K562 (cell line): ENCODE measurements around the gene CC2D2B. TPM values are rescaled to one million over a fixed set of nuclear protein-coding genes. Genes with fewer than 3 reads are reported as not detected.

Source experiments
- ATAC-seq: fragments of 200-7000 bp; cut with Tn5 transposase; 3 replicates; pipeline ENCODE4 v1.9.1; 2020; ENCODE audit warnings: moderate library complexity
- BruUV-seq: library from RNA; stranded (reverse); fragments of 400-500 nt; replicated peaks from 2 replicates; lab custom pipeline; 2021; lab: Mats Ljungman, UMichigan
- CTCF ChIA-PET: fragments of 300-600 bp; formaldehyde crosslinking; extraction: SDS; loops from one replicate; lab custom pipeline; 2021; ENCODE audit warnings: low intra/inter-chr PET ratio; lab: Yijun Ruan, JAX
- POLR2A ChIA-PET: fragments of 300-600, 350-650 bp; sonication (Branson Sonifier 250); formaldehyde crosslinking; extraction: SDS; loops from one replicate; lab custom pipeline; 2021; ENCODE audit warnings: antibody characterized with exemption, inconsistent platforms; lab: Yijun Ruan, JAX
- DNase-seq, 4 experiments: peaks; one replicate each; pipeline versions ENCODE4 v3.0.0 to v3.0.0-alpha.2; 2011 to 2018; ENCODE audit warnings: low spot score in 3 of 4, mixed read lengths in 3 of 4; ENCODE audit errors: extremely low read depth in 1 of 4
- FAIRE-seq: peaks from 2 replicates; lab custom pipeline; 2011; peaks lifted over from hg19 to GRCh38; lab: Jason Lieb, UNC
- H2AFZ ChIP-seq: 2 replicates; pipeline ENCODE4 v1.6.0; 2011; ENCODE audit warnings: low read depth, low read length, control low read depth, inconsistent platforms
- H3K27ac ChIP-seq: fragments of 200-600 bp; 3 replicates; pipeline ENCODE4 v1.8.0; 2011; ENCODE audit warnings: low read depth, mild to moderate bottlenecking, control low read depth, inconsistent platforms, low read length, moderate library complexity, mixed read lengths; ENCODE audit errors: extremely low read depth
- H3K27me3 ChIP-seq, 2 experiments: fragments of 300-600 bp in 1 of 2; 2 replicates in 1 of 2; 3 replicates in 1 of 2; pipeline versions ENCODE4 v1.6.0 to v1.8.0; 2011; ENCODE audit warnings: inconsistent platforms in 2 of 2, low read length in 2 of 2, mild to moderate bottlenecking in 1 of 2, mixed read lengths in 1 of 2, moderate library complexity in 1 of 2; ENCODE audit not compliant: control insufficient read depth in 2 of 2, insufficient read depth in 2 of 2
- H3K36me3 ChIP-seq: fragments of 300-600 bp; 3 replicates; pipeline ENCODE4 v1.8.0; 2011; ENCODE audit warnings: mild to moderate bottlenecking, low read length, inconsistent platforms; ENCODE audit not compliant: control insufficient read depth, insufficient read depth
- H3K4me1 ChIP-seq, 2 experiments: fragments of 200-600 bp in 1 of 2; replicated peaks in 1 of 2; 2 replicates in 1 of 2; 3 replicates in 1 of 2; pipeline versions ENCODE4 v1.5.1 to v1.8.0; 2011; ENCODE audit warnings: inconsistent platforms in 2 of 2, low read length in 2 of 2, mild to moderate bottlenecking in 1 of 2, mixed read lengths in 1 of 2, moderate library complexity in 1 of 2; ENCODE audit not compliant: control insufficient read depth in 2 of 2, insufficient read depth in 2 of 2
- H3K4me2 ChIP-seq: 2 replicates; pipeline ENCODE4 v1.6.1; 2011; ENCODE audit warnings: low read length, control low read depth, inconsistent platforms, mixed read lengths; ENCODE audit not compliant: insufficient read depth
- H3K4me3 ChIP-seq: fragments of 200-600 bp; sonication (generic), shearing (Covaris generic); 2 replicates; pipeline ENCODE4 v1.5.1; 2016; ENCODE audit warnings: control low read depth, inconsistent platforms
- H3K79me2 ChIP-seq: fragments of 200-600 bp; 3 replicates; pipeline ENCODE4 v1.8.0; 2011; ENCODE audit warnings: low read length, inconsistent platforms; ENCODE audit not compliant: control insufficient read depth, insufficient read depth
- H3K9ac ChIP-seq, 2 experiments: 2 replicates each; pipeline versions ENCODE4 v1.6.0 to v1.6.1; 2011; ENCODE audit warnings: low read depth in 2 of 2, low read length in 2 of 2, control low read depth in 1 of 2, inconsistent platforms in 1 of 2, mild to moderate bottlenecking in 1 of 2, mixed read lengths in 1 of 2; ENCODE audit not compliant: insufficient read depth in 1 of 2
- H3K9me1 ChIP-seq: one replicate; pipeline ENCODE4 v1.6.0; 2011; ENCODE audit warnings: inconsistent platforms, mild to moderate bottlenecking, low read length, moderate library complexity; ENCODE audit not compliant: control insufficient read depth, insufficient read depth
- H3K9me3 ChIP-seq: replicated peaks from 2 replicates; pipeline ENCODE4 v1.5.1; 2011; ENCODE audit warnings: low read depth, low read length, inconsistent platforms; ENCODE audit not compliant: control insufficient read depth, insufficient read depth
- H4K20me1 ChIP-seq: replicated peaks from 2 replicates; pipeline ENCODE4 v1.6.1; 2011; ENCODE audit warnings: low read length, inconsistent platforms, mixed read lengths; ENCODE audit not compliant: control insufficient read depth, insufficient read depth
- CBX2 ChIP-seq: fragments of 200-600 bp; sonication (generic); IDR thresholded peaks from one replicate; pipeline ENCODE4 v1.6.1; 2012; ENCODE audit warnings: mild to moderate bottlenecking, low read length, inconsistent platforms; ENCODE audit not compliant: insufficient read depth, poor library complexity, severe bottlenecking
- CCNT2 ChIP-seq: IDR thresholded peaks from 2 replicates; pipeline ENCODE4 v1.6.1; 2011; ENCODE audit warnings: borderline replicate concordance, low read depth, mild to moderate bottlenecking, moderate library complexity, mixed read lengths, low read length; ENCODE audit not compliant: insufficient read length; ENCODE audit errors: extremely low read depth
- CSDE1 ChIP-seq, 2 experiments: fragments of 450-650 bp; IDR thresholded peaks; 2 replicates each; pipeline ENCODE4 v1.6.1; 2016; ENCODE audit warnings: mild to moderate bottlenecking in 1 of 2
- ELF2 ChIP-seq: fragments of 250-450 bp; sonication (Bioruptor Pico); IDR thresholded peaks from 2 replicates; pipeline ENCODE4 v1.5.0; 2021; ENCODE audit warnings: mild to moderate bottlenecking
- ETV6 ChIP-seq, 3 experiments: fragments of 150-350 bp in 1 of 3; sonication (generic) in 1 of 3; formaldehyde crosslinking in 1 of 3; IDR thresholded peaks; 2 replicates each; pipeline versions ENCODE4 v1.6.1 to v1.8.0; 2014 to 2022; ENCODE audit warnings: borderline replicate concordance in 2 of 3, low read depth in 2 of 3, antibody characterized with exemption in 1 of 3, low read length in 1 of 3, mild to moderate bottlenecking in 1 of 3, missing genetic modification reagents in 1 of 3
- FOXK2 ChIP-seq, 2 experiments: fragments of 450-650 bp; IDR thresholded peaks in 1 of 2; conservative IDR thresholded peaks in 1 of 2; 2 replicates each; pipeline ENCODE4 v1.6.1; 2016; ENCODE audit warnings: low read depth in 2 of 2, mild to moderate bottlenecking in 1 of 2
- HDAC6 ChIP-seq: IDR thresholded peaks from 2 replicates; pipeline ENCODE4 v1.6.1; 2012; ENCODE audit warnings: low read depth, mild to moderate bottlenecking, control low read depth, inconsistent platforms, low read length, moderate library complexity
- LCOR ChIP-seq: sonication (generic); formaldehyde crosslinking; IDR thresholded peaks from 2 replicates; pipeline ENCODE4 v1.8.0; 2022; ENCODE audit warnings: mild to moderate bottlenecking, missing genetic modification reagents
- SMAD1 ChIP-seq: fragments of 150-350 bp; IDR thresholded peaks from 2 replicates; pipeline ENCODE4 v1.6.1; 2014; ENCODE audit warnings: low read length, low read depth; ENCODE audit not compliant: partially characterized antibody
- TGIF2 ChIP-seq: sonication (generic); formaldehyde crosslinking; IDR thresholded peaks from 2 replicates; pipeline ENCODE4 v1.8.1; 2022; ENCODE audit warnings: mild to moderate bottlenecking, missing genetic modification reagents, moderate library complexity
- ZNF75A ChIP-seq: fragments of 450-650 bp; formaldehyde crosslinking; IDR thresholded peaks from 2 replicates; pipeline ENCODE4 v1.4.0; 2020; ENCODE audit warnings: mild to moderate bottlenecking
- WGBS: fragments of 100-300 bp; shearing (Covaris generic); methylation state at CpG from one replicate; pipeline ENCODE4 v1.1.6; 2016; ENCODE audit warnings: low coverage, mixed read lengths; ENCODE audit not compliant: insufficient coverage; ENCODE audit errors: missing lambda C conversion rate; 5-methylcytosine and 5-hydroxymethylcytosine counted together
- in situ Hi-C: fragments of 300-500 bp; cut with MboI; formaldehyde crosslinking; loops from 4 replicates; pipeline ENCODE4 v1.15.0; 2018; ENCODE audit warnings: inconsistent platforms, mixed read lengths
- intact Hi-C: fragments of 100-400 bp; cut with micrococcal nuclease; formaldehyde crosslinking; loops from 2 replicates; pipeline ENCODE4 v1.14.2; 2022
- polyA plus RNA-seq, 8 experiments: library from polyadenylated mRNA; depleted of rRNA in 4 of 8; stranded (reverse) in 5 of 8; unstranded in 3 of 8; fragments of >200 nt; fragmentation: Nextera tagmentation in 2 of 8; fragmentation: Illumina TruSeq in 1 of 8; extraction: Ambion mirVana in 2 of 8; extraction: Trizol in 1 of 8; gene quantifications; 2 replicates each; pipeline versions ENCODE4 v1.2.1 to v1.2.3, GENCODE V29; 2011 to 2014; ENCODE audit warnings: inconsistent platforms in 1 of 8, missing spikeins in 1 of 8
- total RNA-seq, 7 experiments: library from RNA; depleted of rRNA in 6 of 7; stranded (reverse); fragments of >200 nt in 6 of 7; fragmentation: Illumina TruSeq in 2 of 7; extraction: Trizol in 2 of 7; gene quantifications; 2 replicates each; pipeline versions ENCODE4 v1.2.1 to v1.2.3, GENCODE V29; 2011 to 2021; ENCODE audit warnings: low replicate concordance in 1 of 7

The CC2D2B gene
- total and polyA plus RNA-seq, 9 of the 15 experiments (the other 6 are each of a cell fraction or from before 2014, with no cell fraction given) = 0.10 to 0.34 (median 0.20) TPM; not detected in 5

DNA sequence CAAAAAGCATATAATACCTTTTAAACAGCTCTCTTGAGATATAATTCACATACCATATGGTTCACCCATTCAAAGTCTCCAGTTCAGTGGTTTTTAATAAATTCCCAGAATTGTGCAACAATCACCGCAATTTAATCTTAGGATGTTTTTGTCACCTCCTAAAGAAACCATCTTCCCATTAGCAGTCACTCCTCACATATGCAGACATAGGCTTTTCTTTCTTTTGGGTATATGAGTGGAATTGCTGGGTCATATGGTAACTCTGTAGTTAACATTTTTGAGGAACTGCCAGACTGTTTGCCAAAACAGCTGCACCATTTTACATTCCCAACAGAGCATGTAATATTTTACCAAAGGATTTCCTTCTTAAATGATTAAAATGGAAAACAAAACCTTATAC is 57.0 kb downstream of the CC2D2B start:
- ChIA-PET POLR2A (no interaction called here), CTCF (no interaction called here)
- TF ChIP-seq ZNF75A (CRISPR knock-in tag) (no peak), HDAC6 (no peak), CBX2 (no peak), TGIF2 (CRISPR knock-in tag) (no peak), ELF2 (CRISPR knock-in tag) (no peak), LCOR (CRISPR knock-in tag) (no peak), CCNT2 (no peak), CSDE1 (IDR thresholded peaks at IDR 0.05) (no peak), SMAD1 (no peak), ETV6 (IDR thresholded peaks at IDR 0.05; ENCODE audit: borderline replicate concordance in 1 of 2, low read depth in 2 of 2, low read length in 1 of 2) (no peak), ETV6 (CRISPR knock-in tag; IDR thresholded peaks at IDR 0.05; ENCODE audit: borderline replicate concordance) (no peak), FOXK2 (conservative IDR thresholded peaks at IDR 0.05 in 1 of 2, IDR thresholded peaks at IDR 0.05 in 1 of 2; ENCODE audit: low read depth in 2 of 2) (no peak)
- intact Hi-C loops = no loop called here
- ATAC-seq (no peak), FAIRE-seq (no peak), DNase-seq (no peak)
- WGBS = 64% methylated on average over 1 of the region's 1 CpG
- Histone ChIP-seq H4K20me1 (no peaks in the 10 kb centered on the region), H3K9me3 (no peaks in the 10 kb centered on the region), H3K9ac (no peak overlapping the region), H3K27me3 (no peaks in the 10 kb centered on the region), H3K36me3 (no peaks in the 10 kb centered on the region), H3K4me1 (peaks cover 0 to 2% of the 10 kb centered on the region in 2 experiments; a peak in 1 of 5 replicates), H3K4me2 (no peak overlapping the region), H3K79me2 (no peaks in the 10 kb centered on the region), H3K27ac (no peak overlapping the region), H3K9me1 (no peaks in the 10 kb centered on the region), H2AFZ (no peak overlapping the region), H3K4me3 (no peak overlapping the region)
- in situ Hi-C loops = no loop called here
- BruUV-seq = no TSS peak
